A549 (cell line): ENCODE data around the gene KRT76. TPM values are rescaled to one million over a fixed set of nuclear protein-coding genes. Genes with fewer than 3 reads are reported as not detected.

Source experiments
- ATAC-seq, 2 experiments: fragments of 200-7000 bp in 1 of 2; fragments of >200 bp in 1 of 2; cut with Nextera tagmentation in 1 of 2; cut with Tn5 transposase in 1 of 2; 3 replicates each; pipeline versions ENCODE4 v1.8.0 to v1.9.1; 2018 to 2020; ENCODE audit warnings: mild to moderate bottlenecking in 1 of 2, moderate library complexity in 1 of 2
- CTCF ChIA-PET: fragments of 300-600 bp; sonication (Branson Sonifier 250); formaldehyde crosslinking; extraction: SDS; loops from one replicate; lab custom pipeline; 2021; ENCODE audit warnings: antibody characterized with exemption, inconsistent platforms; lab: Yijun Ruan, JAX
- POLR2A ChIA-PET: fragments of 350-600 bp; formaldehyde crosslinking; extraction: SDS; loops from one replicate; lab custom pipeline; 2021; ENCODE audit warnings: antibody characterized with exemption, inconsistent platforms; lab: Yijun Ruan, JAX
- DNase-seq, 2 experiments: peaks; one replicate each; pipeline versions ENCODE4 v3.0.0 to v3.0.0-alpha.2; 2011 to 2016; ENCODE audit warnings: low read depth in 1 of 2, low spot score in 1 of 2
- FAIRE-seq: peaks from 2 replicates; lab custom pipeline; 2011; peaks lifted over from hg19 to GRCh38; lab: Jason Lieb, UNC
- H3K27ac ChIP-seq, 2 experiments: fragments of >200 bp; sonication (Bioruptor Twin); formaldehyde crosslinking; 3 replicates each; pipeline ENCODE4 v1.5.1; 2016 to 2017
- H3K4me1 ChIP-seq: fragments of >200 bp; sonication (Bioruptor Twin); formaldehyde crosslinking; 3 replicates; pipeline ENCODE4 v1.6.1; 2016
- H3K4me2 ChIP-seq: fragments of >200 bp; sonication (Bioruptor Twin); formaldehyde crosslinking; 3 replicates; pipeline ENCODE4 v1.6.1; 2016
- H3K4me3 ChIP-seq: fragments of >200 bp; sonication (Bioruptor Twin); formaldehyde crosslinking; 3 replicates; pipeline ENCODE4 v1.5.1; 2016
- H3K9me3 ChIP-seq: fragments of >200 bp; sonication (Bioruptor Twin); formaldehyde crosslinking; 3 replicates; pipeline ENCODE4 v1.6.1; 2016
- BHLHE40 ChIP-seq: IDR thresholded peaks from 2 replicates; pipeline ENCODE4 v1.6.1; 2012; ENCODE audit warnings: low read depth, low read length, inconsistent platforms
- CBX2 ChIP-seq: fragments of 200-600 bp; sonication (generic); IDR thresholded peaks from 2 replicates; pipeline ENCODE4 v1.6.1; 2016; ENCODE audit warnings: low read depth, mild to moderate bottlenecking, borderline replicate concordance
- CHD4 ChIP-seq: fragments of 200-600 bp; sonication (generic); IDR thresholded peaks from 2 replicates; pipeline ENCODE4 v1.6.1; 2016; ENCODE audit warnings: antibody characterized with exemption, mild to moderate bottlenecking, borderline replicate concordance
- E2F6 ChIP-seq: IDR thresholded peaks from 2 replicates; pipeline ENCODE4 v1.6.1; 2012; ENCODE audit warnings: low read depth, borderline replicate concordance
- EHF ChIP-seq: fragments of 250-450 bp; sonication (Bioruptor Pico); IDR thresholded peaks from 2 replicates; pipeline ENCODE4 v1.5.0; 2020; ENCODE audit warnings: mild to moderate bottlenecking
- EP300 ChIP-seq, 2 experiments: fragments of >200 bp; sonication (Bioruptor Twin); formaldehyde crosslinking; IDR thresholded peaks; 2 replicates in 1 of 2; 3 replicates in 1 of 2; pipeline ENCODE4 v1.6.1; 2016 to 2017
- ESRRA ChIP-seq: fragments of 150-350 bp; IDR thresholded peaks from 2 replicates; pipeline ENCODE4 v1.6.1; 2014; ENCODE audit warnings: mild to moderate bottlenecking, low read length, borderline replicate concordance
- FOSB ChIP-seq: fragments of 250-450 bp; sonication (Bioruptor Pico); IDR thresholded peaks from 2 replicates; pipeline ENCODE4 v1.5.0; 2020; ENCODE audit warnings: mild to moderate bottlenecking, moderate library complexity
- FOXS1 ChIP-seq: fragments of 250-450 bp; sonication (Bioruptor Pico); IDR thresholded peaks from 2 replicates; pipeline ENCODE4 v1.5.0; 2020; ENCODE audit warnings: mild to moderate bottlenecking, moderate library complexity
- GATA3 ChIP-seq: IDR thresholded peaks from 2 replicates; pipeline ENCODE4 v1.6.1; 2012; ENCODE audit warnings: borderline replicate concordance
- HDAC2 ChIP-seq: fragments of 200-600 bp; sonication (generic); IDR thresholded peaks from 2 replicates; pipeline ENCODE4 v1.6.1; 2016
- HES2 ChIP-seq: fragments of >200 bp; sonication (Bioruptor Twin); formaldehyde crosslinking; IDR thresholded peaks from 2 replicates; pipeline ENCODE4 v1.6.1; 2016
- HEYL ChIP-seq: fragments of 250-450 bp; sonication (Bioruptor Pico); IDR thresholded peaks from 2 replicates; pipeline ENCODE4 v1.8.0; 2021; ENCODE audit warnings: mild to moderate bottlenecking, moderate library complexity
- HOXB13 ChIP-seq: fragments of 250-450 bp; sonication (Bioruptor Pico); IDR thresholded peaks from 2 replicates; pipeline ENCODE4 v1.5.0; 2020; ENCODE audit warnings: low read depth, mild to moderate bottlenecking, moderate library complexity
- JUN ChIP-seq, 2 experiments: fragments of >200 bp; sonication (Bioruptor Twin); formaldehyde crosslinking; IDR thresholded peaks; 2 replicates in 1 of 2; 3 replicates in 1 of 2; pipeline ENCODE4 v1.6.1; 2016 to 2017
- JUNB ChIP-seq: fragments of >200 bp; sonication (Bioruptor Twin); formaldehyde crosslinking; IDR thresholded peaks from 2 replicates; pipeline ENCODE4 v1.6.1; 2016
- KDM5A ChIP-seq: fragments of 200-600 bp; sonication (generic); IDR thresholded peaks from 2 replicates; pipeline ENCODE4 v1.6.1; 2016; ENCODE audit warnings: antibody characterized with exemption, mild to moderate bottlenecking
- MAFK ChIP-seq: fragments of 450-650 bp; IDR thresholded peaks from 2 replicates; pipeline ENCODE4 v1.6.1; 2014; ENCODE audit not compliant: partially characterized antibody
- NPAS2 ChIP-seq: fragments of 250-450 bp; sonication (Bioruptor Pico); IDR thresholded peaks from 2 replicates; pipeline ENCODE4 v1.8.0; 2022; ENCODE audit warnings: mild to moderate bottlenecking, moderate library complexity, borderline replicate concordance
- PBX3 ChIP-seq: IDR thresholded peaks from 2 replicates; pipeline ENCODE4 v1.6.1; 2012
- PHF8 ChIP-seq: fragments of 200-600 bp; sonication (generic); IDR thresholded peaks from 2 replicates; pipeline ENCODE4 v1.6.1; 2016; ENCODE audit warnings: low read depth, mild to moderate bottlenecking, antibody characterized with exemption, moderate library complexity, borderline replicate concordance
- RNF2 ChIP-seq: fragments of 200-600 bp; sonication (generic); IDR thresholded peaks from 2 replicates; pipeline ENCODE4 v1.6.1; 2016; ENCODE audit warnings: low read depth, mild to moderate bottlenecking, antibody characterized with exemption, moderate library complexity, borderline replicate concordance
- TFCP2L1 ChIP-seq: fragments of 250-450 bp; sonication (Bioruptor Pico); IDR thresholded peaks from 2 replicates; pipeline ENCODE4 v1.5.0; 2021; ENCODE audit warnings: mild to moderate bottlenecking
- TP53 ChIP-seq: fragments of 250-450 bp; sonication (Bioruptor Pico); IDR thresholded peaks from 2 replicates; pipeline ENCODE4 v1.5.0; 2021; ENCODE audit warnings: mild to moderate bottlenecking, moderate library complexity
- ZC3H11A ChIP-seq: fragments of 450-650 bp; IDR thresholded peaks from 2 replicates; pipeline ENCODE4 v1.6.1; 2014; ENCODE audit warnings: antibody characterized with exemption, mild to moderate bottlenecking
- ZSCAN20 ChIP-seq: fragments of 250-450 bp; sonication (Bioruptor Pico); IDR thresholded peaks from 2 replicates; pipeline ENCODE4 v1.8.0; 2022; ENCODE audit warnings: mild to moderate bottlenecking, moderate library complexity
- WGBS: methylation state at CpG from one replicate; pipeline ENCODE4 v1.1.6; 2017; ENCODE audit errors: missing lambda C conversion rate; 5-methylcytosine and 5-hydroxymethylcytosine counted together
- polyA plus RNA-seq, 4 experiments: library from polyadenylated mRNA; depleted of rRNA in 3 of 4; stranded (reverse); fragments of >200 nt; fragmentation: RNase III in 1 of 4; extraction: RNeasy Plus Mini Kit Qiagen cat#74134 plus additional on column Dnase treatment in 1 of 4; gene quantifications; 2 replicates in 3 of 4; 3 replicates in 1 of 4; pipeline ENCODE4 v1.2.3, GENCODE V29; 2011 to 2017
- TF ChIP-seq, protein P1 (sequence below): fragments of 250-450 bp; sonication (Bioruptor Pico); IDR thresholded peaks from 2 replicates; pipeline ENCODE4 v1.5.0; 2021; ENCODE audit warnings: mild to moderate bottlenecking, moderate library complexity, borderline replicate concordance
- TF ChIP-seq, protein P2 (sequence below): fragments of 200-600 bp; sonication (generic); IDR thresholded peaks from 2 replicates; pipeline ENCODE4 v1.6.1; 2016; ENCODE audit warnings: antibody characterized with exemption, mild to moderate bottlenecking, moderate library complexity
- TF ChIP-seq, protein P3 (sequence below): IDR thresholded peaks from 2 replicates; pipeline ENCODE4 v1.6.1; 2012

The KRT76 gene
- polyA plus RNA-seq, 2 of the 4 experiments (the other 2 are of a cell fraction), result not detected

GRCh38 chr12:52799505-52800211, 22.5 kb upstream of the KRT76 start (continued):
- TF ChIP-seq PHF8 (no peak), EHF (CRISPR knock-in tag) (no peak), HES2 (no peak), ZSCAN20 (CRISPR knock-in tag) (no peak)
- TF ChIP-seq, protein P1, sequence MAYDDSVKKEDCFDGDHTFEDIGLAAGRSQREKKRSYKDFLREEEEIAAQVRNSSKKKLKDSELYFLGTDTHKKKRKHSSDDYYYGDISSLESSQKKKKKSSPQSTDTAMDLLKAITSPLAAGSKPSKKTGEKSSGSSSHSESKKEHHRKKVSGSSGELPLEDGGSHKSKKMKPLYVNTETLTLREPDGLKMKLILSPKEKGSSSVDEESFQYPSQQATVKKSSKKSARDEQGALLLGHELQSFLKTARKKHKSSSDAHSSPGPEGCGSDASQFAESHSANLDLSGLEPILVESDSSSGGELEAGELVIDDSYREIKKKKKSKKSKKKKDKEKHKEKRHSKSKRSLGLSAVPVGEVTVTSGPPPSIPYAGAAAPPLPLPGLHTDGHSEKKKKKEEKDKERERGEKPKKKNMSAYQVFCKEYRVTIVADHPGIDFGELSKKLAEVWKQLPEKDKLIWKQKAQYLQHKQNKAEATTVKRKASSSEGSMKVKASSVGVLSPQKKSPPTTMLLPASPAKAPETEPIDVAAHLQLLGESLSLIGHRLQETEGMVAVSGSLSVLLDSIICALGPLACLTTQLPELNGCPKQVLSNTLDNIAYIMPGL (CRISPR knock-in tag), result no peak

- FAIRE-seq (no peak), ATAC-seq (peak; percentile 32 to 47; a peak in 3 of 6 replicates), DNase-seq (peak; percentile 40 to 75)
- POLR2A ChIA-PET, result no interaction called here
- 10% methylated on average over 7 of the region's 7 CpGs for WGBS
- peak overlapping the region; percentile 54 for H3K4me2 ChIP-seq
- CTCF ChIA-PET, result interaction anchor here (0.9 to 1.4 kb wide), 2 partner anchors 81 to 88 kb away, joined by 4 read pairs; no protein-coding TSS in a partner anchor
- no peak overlapping the region for H3K4me3 ChIP-seq
- H3K9me3 ChIP-seq, result no peaks in the 10 kb centered on the region
- peak overlapping the region; percentile 88 to 89 for H3K27ac ChIP-seq
- H3K4me1 ChIP-seq, result peaks cover 67% of the 10 kb centered on the region
- TF ChIP-seq HEYL (CRISPR knock-in tag) (no peak), GATA3 (peak; percentile 57; the same call in 1 of the 2 replicates), HDAC2 (no peak), HES2 (no peak), ZC3H11A (no peak), CHD4 (no peak), RNF2 (no peak), JUN (IDR thresholded peaks at IDR 0.05) (peak in 1 of 2 experiments; percentile 37; a peak in 1 of 5 replicates), ZSCAN20 (CRISPR knock-in tag) (no peak), EP300 (IDR thresholded peaks at IDR 0.05) (no peak), HOXB13 (CRISPR knock-in tag) (0 out of 2 replicates have a peak, but pooled peaks have one; percentile 33), E2F6 (no peak), NPAS2 (CRISPR knock-in tag) (no peak), MAFK (no peak), FOSB (no peak), FOXS1 (no peak), ESRRA (no peak), JUNB (peak; percentile 46), PBX3 (no peak), TFCP2L1 (no peak), CBX2 (no peak), BHLHE40 (no peak), KDM5A (no peak), TP53 (no peak)
- TF ChIP-seq, protein P2, sequence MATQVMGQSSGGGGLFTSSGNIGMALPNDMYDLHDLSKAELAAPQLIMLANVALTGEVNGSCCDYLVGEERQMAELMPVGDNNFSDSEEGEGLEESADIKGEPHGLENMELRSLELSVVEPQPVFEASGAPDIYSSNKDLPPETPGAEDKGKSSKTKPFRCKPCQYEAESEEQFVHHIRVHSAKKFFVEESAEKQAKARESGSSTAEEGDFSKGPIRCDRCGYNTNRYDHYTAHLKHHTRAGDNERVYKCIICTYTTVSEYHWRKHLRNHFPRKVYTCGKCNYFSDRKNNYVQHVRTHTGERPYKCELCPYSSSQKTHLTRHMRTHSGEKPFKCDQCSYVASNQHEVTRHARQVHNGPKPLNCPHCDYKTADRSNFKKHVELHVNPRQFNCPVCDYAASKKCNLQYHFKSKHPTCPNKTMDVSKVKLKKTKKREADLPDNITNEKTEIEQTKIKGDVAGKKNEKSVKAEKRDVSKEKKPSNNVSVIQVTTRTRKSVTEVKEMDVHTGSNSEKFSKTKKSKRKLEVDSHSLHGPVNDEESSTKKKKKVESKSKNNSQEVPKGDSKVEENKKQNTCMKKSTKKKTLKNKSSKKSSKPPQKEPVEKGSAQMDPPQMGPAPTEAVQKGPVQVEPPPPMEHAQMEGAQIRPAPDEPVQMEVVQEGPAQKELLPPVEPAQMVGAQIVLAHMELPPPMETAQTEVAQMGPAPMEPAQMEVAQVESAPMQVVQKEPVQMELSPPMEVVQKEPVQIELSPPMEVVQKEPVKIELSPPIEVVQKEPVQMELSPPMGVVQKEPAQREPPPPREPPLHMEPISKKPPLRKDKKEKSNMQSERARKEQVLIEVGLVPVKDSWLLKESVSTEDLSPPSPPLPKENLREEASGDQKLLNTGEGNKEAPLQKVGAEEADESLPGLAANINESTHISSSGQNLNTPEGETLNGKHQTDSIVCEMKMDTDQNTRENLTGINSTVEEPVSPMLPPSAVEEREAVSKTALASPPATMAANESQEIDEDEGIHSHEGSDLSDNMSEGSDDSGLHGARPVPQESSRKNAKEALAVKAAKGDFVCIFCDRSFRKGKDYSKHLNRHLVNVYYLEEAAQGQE, result no peak
- TF ChIP-seq, protein P3, sequence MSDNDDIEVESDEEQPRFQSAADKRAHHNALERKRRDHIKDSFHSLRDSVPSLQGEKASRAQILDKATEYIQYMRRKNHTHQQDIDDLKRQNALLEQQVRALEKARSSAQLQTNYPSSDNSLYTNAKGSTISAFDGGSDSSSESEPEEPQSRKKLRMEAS, result peak; percentile 57
Observed at GRCh38 chr12:52798671-52799504, 21.7 kb upstream of the KRT76 start.
